ENCODE data around the gene GPR3.

GRCh38 chr1:27368869-27369582 lies 23.4 kb upstream of the GPR3 start:
- TF ChIP-seq MAX (IDR thresholded peaks at IDR 0.05; ENCODE audit: low read depth, low read length) (no peak), TBL1XR1 (IDR thresholded peaks at IDR 0.05; ENCODE audit: low read depth, low read length) (no peak)
